OCI-LY3 (cell line): ENCODE measurements around the gene CAMK2B.

Source experiments
- H2AFZ ChIP-seq: fragments of 200-600, 300-600 bp; shearing (Covaris generic); 2 replicates; pipeline ENCODE4 v1.6.0; 2014; ENCODE audit warnings: antibody characterized with exemption, low read depth, low read length
- H3K27ac ChIP-seq: fragments of 200-600, 300-600 bp; sonication (generic); 2 replicates; pipeline ENCODE4 v1.5.1; 2014; ENCODE audit warnings: mild to moderate bottlenecking, low read length, moderate library complexity, mixed read lengths
- H3K27me3 ChIP-seq: fragments of 200-600, 300-600 bp; sonication (generic); 2 replicates; pipeline ENCODE4 v1.6.1; 2014; ENCODE audit warnings: low read depth, low read length, mixed read lengths
- H3K36me3 ChIP-seq: fragments of 200-600, 300-600 bp; sonication (generic); replicated peaks from 2 replicates; pipeline ENCODE3; 2014; ENCODE audit warnings: low read depth, low read length, mixed read lengths
- H3K4me1 ChIP-seq: fragments of 300-600, 200-600 bp; sonication (generic); 2 replicates; pipeline ENCODE4 v1.6.1; 2014; ENCODE audit warnings: low read length, mixed read lengths
- H3K4me2 ChIP-seq: fragments of 200-600, 300-600 bp; sonication (generic); 2 replicates; pipeline ENCODE4 v1.6.1; 2014; ENCODE audit warnings: low read length, mixed read lengths
- H3K4me3 ChIP-seq: fragments of 300-600, 200-600 bp; sonication (generic); 2 replicates; pipeline ENCODE4 v1.5.1; 2014; ENCODE audit warnings: antibody characterized with exemption, mild to moderate bottlenecking, low read length, moderate library complexity
- H3K79me2 ChIP-seq: fragments of 300-600, 200-600 bp; shearing (Covaris generic); 2 replicates; pipeline ENCODE4 v1.6.1; 2014; ENCODE audit warnings: mild to moderate bottlenecking, low read length, mixed read lengths
- H3K9ac ChIP-seq: fragments of 300-600, 200-600 bp; shearing (Covaris generic); 2 replicates; pipeline ENCODE4 v1.6.0; 2014; ENCODE audit warnings: mild to moderate bottlenecking, low read length, moderate library complexity
- H3K9me3 ChIP-seq: fragments of 200-600, 300-600 bp; shearing (Covaris generic); 2 replicates; pipeline ENCODE4 v1.6.1; 2014; ENCODE audit warnings: low read length, mixed read lengths; ENCODE audit not compliant: insufficient read depth
- H4K20me1 ChIP-seq: fragments of 200-600, 300-600 bp; sonication (generic); 2 replicates; pipeline ENCODE4 v1.6.1; 2016; ENCODE audit warnings: low read length, mixed read lengths; ENCODE audit not compliant: insufficient read depth
- CTCF ChIP-seq: fragments of 200-600, 300-600 bp; sonication (generic); IDR thresholded peaks from 2 replicates; pipeline ENCODE4 v1.5.1; 2014; ENCODE audit warnings: antibody characterized with exemption, low read length, low read depth
- EZH2phosphoT487 ChIP-seq: fragments of 200-600 bp; shearing (Covaris generic); IDR thresholded peaks from 2 replicates; pipeline ENCODE4 v1.6.1; 2018; ENCODE audit warnings: antibody characterized with exemption, mixed run types, low read depth

The CAMK2B gene

GRCh38 chr7:44323381-44324203 is 1.8 kb downstream of the CAMK2B start:
- Histone ChIP-seq H4K20me1 (no peaks in the 10 kb centered on the region), H3K4me1 (no peaks in the 10 kb centered on the region), H2AFZ (no peak overlapping the region), H3K27me3 (no peaks in the 10 kb centered on the region), H3K36me3 (no peaks in the 10 kb centered on the region), H3K27ac (no peak overlapping the region), H3K9me3 (no peaks in the 10 kb centered on the region), H3K9ac (no peak overlapping the region), H3K4me2 (no peak overlapping the region), H3K79me2 (no peaks in the 10 kb centered on the region), H3K4me3 (no peak overlapping the region)
- TF ChIP-seq EZH2phosphoT487 (no peak), CTCF (no peak)

- no peaks in the 10 kb centered on the region for H3K36me3 ChIP-seq
- TF ChIP-seq CTCF (no peak), EZH2phosphoT487 (no peak)
- H3K79me2 ChIP-seq: no peaks in the 10 kb centered on the region
- H3K9ac ChIP-seq: no peak overlapping the region
- no peaks in the 10 kb centered on the region for H3K4me1 ChIP-seq
- H3K27me3 ChIP-seq: no peaks in the 10 kb centered on the region
- H3K27ac ChIP-seq: no peak overlapping the region
- no peaks in the 10 kb centered on the region for H4K20me1 ChIP-seq
- H3K9me3 ChIP-seq: no peaks in the 10 kb centered on the region
- H3K4me3 ChIP-seq: no peak overlapping the region
- no peak overlapping the region for H3K4me2 ChIP-seq
- no peak overlapping the region for H2AFZ ChIP-seq
Observed at GRCh38 chr7:44322631-44323363, 2.6 kb downstream of the CAMK2B start.

GRCh38 chr7:44321796-44322195 is 3.6 kb downstream of the CAMK2B start:
- Histone ChIP-seq H2AFZ (no peak overlapping the region), H3K27ac (no peak overlapping the region), H3K27me3 (no peaks in the 10 kb centered on the region), H3K36me3 (no peaks in the 10 kb centered on the region), H3K9me3 (no peaks in the 10 kb centered on the region), H4K20me1 (no peaks in the 10 kb centered on the region), H3K79me2 (no peaks in the 10 kb centered on the region), H3K4me2 (no peak overlapping the region), H3K9ac (no peak overlapping the region), H3K4me3 (no peak overlapping the region), H3K4me1 (no peaks in the 10 kb centered on the region)
- TF ChIP-seq EZH2phosphoT487 (no peak), CTCF (no peak)

- Histone ChIP-seq H3K79me2 (no peaks in the 10 kb centered on the region), H3K27me3 (peaks cover 6% of the 10 kb centered on the region), H3K36me3 (no peaks in the 10 kb centered on the region), H2AFZ (no peak overlapping the region), H3K4me3 (no peak overlapping the region), H3K4me1 (no peaks in the 10 kb centered on the region), H3K9ac (no peak overlapping the region), H3K9me3 (no peaks in the 10 kb centered on the region), H3K27ac (no peak overlapping the region), H4K20me1 (no peaks in the 10 kb centered on the region), H3K4me2 (no peak overlapping the region)
- no peak for TF ChIP-seq EZH2phosphoT487
Observed at GRCh38 chr7:44320794-44321371, 4.5 kb downstream of the CAMK2B start.
